Uterus (tissue), 4 donors: ENCODE results near the gene RIMS4. TPM values are rescaled to one million over a fixed set of nuclear protein-coding genes. Genes with fewer than 3 reads are reported as not detected.
A peak's percentile ranks its signal among the peaks of the same experiment; 100 is the strongest.

ENCODE experiments used
- DNase-seq, 2 donors: peaks; one replicate each; pipeline ENCODE4 v3.0.0-alpha.2; 2019 to 2020
- H3K27ac ChIP-seq, 2 donors: fragments of 200-600 bp; sonication (generic); 1 replicate in 1 of 2; 2 replicates in 1 of 2; pipeline ENCODE4 v1.5.1; 2016 to 2018
- H3K27me3 ChIP-seq, 2 donors: fragments of 200-600 bp; sonication (generic); one replicate each; pipeline ENCODE4 v1.5.1; 2018 to 2019; ENCODE audit warnings: control low read depth in 1 of 2
- H3K36me3 ChIP-seq, 2 donors: fragments of 200-600 bp; sonication (generic); one replicate each; pipeline ENCODE4 v1.5.1; 2019; ENCODE audit warnings: control low read depth in 1 of 2
- H3K4me1 ChIP-seq, 2 donors: fragments of 200-600 bp; sonication (generic); one replicate each; pipeline ENCODE4 v1.5.1; 2018 to 2019; ENCODE audit warnings: control low read depth in 1 of 2
- H3K4me3 ChIP-seq, 2 donors: fragments of 200-600 bp; sonication (generic); 1 replicate in 1 of 2; 2 replicates in 1 of 2; pipeline ENCODE4 v1.5.1; 2018 to 2019; ENCODE audit warnings: mild to moderate bottlenecking in 1 of 2
- H3K9me3 ChIP-seq, 2 donors: fragments of 200-600 bp; sonication (generic); one replicate each; pipeline ENCODE4 v1.5.1; 2019; ENCODE audit warnings: control low read depth in 1 of 2
- CTCF ChIP-seq, 4 experiments: fragments of 200-600 bp in 2 of 4; fragments of 450-650 bp in 2 of 4; sonication (generic) in 2 of 4; IDR thresholded peaks; one replicate each; pipeline ENCODE4 v1.5.1; 2016 to 2019; ENCODE audit warnings: antibody characterized with exemption in 4 of 4, mild to moderate bottlenecking in 2 of 4, moderate library complexity in 1 of 4
- POLR2A ChIP-seq, 2 donors: fragments of 450-650 bp; IDR thresholded peaks; one replicate each; pipeline ENCODE4 v1.6.1; 2016; ENCODE audit warnings: antibody characterized with exemption in 2 of 2, mild to moderate bottlenecking in 1 of 2, moderate library complexity in 1 of 2
- intact Hi-C: fragments of 100-400 bp; cut with DNase I; formaldehyde crosslinking; loops from one replicate; pipeline ENCODE4 v1.15.1; 2023; ENCODE audit warnings: low total_unique reads
- total RNA-seq, 4 donors: library from RNA; depleted of rRNA in 3 of 4; stranded (reverse); fragments of >200 nt in 3 of 4; gene quantifications; one replicate each; pipeline versions ENCODE4 v1.1.0 to v1.2.4, GENCODE V29; 2014 to 2023
- donor health status: DM: yes; HTN: yes; CAD: no.

RIMS4 gene
- total RNA-seq = 1 to 10 TPM in 1 of 4 donors, under 1 TPM in 3; 0.26 to 5.3 (median 0.61) TPM

DNA sequence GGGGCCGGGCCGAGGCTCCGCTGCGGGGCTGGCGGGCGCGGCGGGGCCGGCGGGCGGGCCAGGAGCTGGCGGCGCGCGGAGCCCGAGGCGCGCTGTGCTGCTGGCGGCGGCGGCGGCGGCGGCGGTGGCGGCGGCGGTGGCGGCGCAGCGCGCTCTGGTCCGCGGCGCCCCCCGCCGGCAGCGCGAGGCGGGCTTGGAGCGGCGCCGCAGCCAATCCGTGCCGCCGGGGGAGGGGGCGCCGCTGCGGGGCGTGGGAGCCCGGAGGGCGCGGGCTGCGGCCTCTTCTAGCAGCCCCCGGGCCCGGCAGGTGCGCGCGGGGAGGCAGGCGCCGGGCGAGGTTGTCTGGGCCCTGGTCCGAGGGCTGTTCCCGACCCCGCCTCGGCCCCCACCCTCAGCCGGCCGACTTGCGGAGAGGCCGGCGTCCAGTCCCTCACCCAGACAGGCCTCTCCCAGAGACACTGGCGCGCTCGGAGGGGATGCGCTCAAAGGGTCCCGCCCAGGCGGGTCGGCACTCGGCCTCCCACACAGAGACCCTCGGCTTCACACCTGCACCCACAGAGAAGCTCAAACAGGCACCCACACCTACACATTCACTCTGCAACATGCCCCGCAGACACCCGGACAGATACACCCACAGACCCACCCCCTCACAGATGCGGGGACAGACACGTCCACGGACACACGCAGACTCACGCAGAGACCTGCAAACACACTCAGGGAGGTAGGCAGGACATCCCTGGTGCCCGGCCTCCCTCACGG is at the start of gene RIMS4:
Gene RIMS4, minus strand, starts transcription at position 156 of the 759 bp plus-strand sequence. CDS start 275 bp downstream, outside the sequence.
- H3K36me3 ChIP-seq = no peaks in the 10 kb centered on the region
- no peak within 1 kb of the TSS for H3K27ac ChIP-seq
- TF ChIP-seq POLR2A (IDR thresholded peaks at IDR 0.05) = no peak
- TF ChIP-seq CTCF (IDR thresholded peaks at IDR 0.05) = no peak
- peaks cover 0 to 7% of the 10 kb centered on the region in 2 donors for H3K9me3 ChIP-seq
- H3K27me3 ChIP-seq = peaks cover 3 to 9% of the 10 kb centered on the region in 2 donors
- intact Hi-C loops = no loop called here
- no peak within 1 kb of the TSS for H3K4me3 ChIP-seq
- DNase-seq = no peak
- H3K4me1 ChIP-seq = no peaks in the 10 kb centered on the region

GRCh38 chr20:44858606-44859360 is 48.4 kb upstream of the RIMS4 start:
- H3K4me1 ChIP-seq = peaks cover 5 to 17% of the 10 kb centered on the region in 2 donors
- intact Hi-C loops = no loop called here

GRCh38 chr20:44856856-44857448 is 46.6 kb upstream of the RIMS4 start:
- intact Hi-C loops = no loop called here
- Histone ChIP-seq H3K27me3 (no peaks in the 10 kb centered on the region), H3K4me1 (peaks cover 5 to 6% of the 10 kb centered on the region in 2 donors), H3K4me3 (no peak overlapping the region), H3K27ac (no peak overlapping the region), H3K9me3 (no peaks in the 10 kb centered on the region), H3K36me3 (no peaks in the 10 kb centered on the region)
- TF ChIP-seq POLR2A (IDR thresholded peaks at IDR 0.05) = no peak
- TF ChIP-seq CTCF (IDR thresholded peaks at IDR 0.05) = no peak
- no peak for DNase-seq

More at GRCh38 chr20:44858606-44859360, 48.4 kb upstream of the RIMS4 start:
- Histone ChIP-seq H3K4me3 (no peak overlapping the region), H3K27me3 (no peaks in the 10 kb centered on the region), H3K36me3 (no peaks in the 10 kb centered on the region), H3K9me3 (no peaks in the 10 kb centered on the region), H3K27ac (peak overlapping the region in 1 of 2 donors; percentile 18)
- DNase-seq = no peak
- no peak for TF ChIP-seq POLR2A (IDR thresholded peaks at IDR 0.05)
- TF ChIP-seq CTCF (IDR thresholded peaks at IDR 0.05) = no peak

GRCh38 chr20:44856442-44856841 is 46.1 kb upstream of the RIMS4 start:
- no peaks in the 10 kb centered on the region for H3K9me3 ChIP-seq
- intact Hi-C loops = no loop called here
- TF ChIP-seq CTCF (IDR thresholded peaks at IDR 0.05) (no peak), POLR2A (IDR thresholded peaks at IDR 0.05) (no peak)
- no peaks in the 10 kb centered on the region for H3K27me3 ChIP-seq
- H3K4me3 ChIP-seq = no peak overlapping the region
- H3K4me1 ChIP-seq = peaks cover 4% of the 10 kb centered on the region in 2 donors
- no peak overlapping the region for H3K27ac ChIP-seq
- no peak for DNase-seq
- no peaks in the 10 kb centered on the region for H3K36me3 ChIP-seq
